Measurements from ENCODE around the gene ATP2B2.

ATP2B2 gene

DNA sequence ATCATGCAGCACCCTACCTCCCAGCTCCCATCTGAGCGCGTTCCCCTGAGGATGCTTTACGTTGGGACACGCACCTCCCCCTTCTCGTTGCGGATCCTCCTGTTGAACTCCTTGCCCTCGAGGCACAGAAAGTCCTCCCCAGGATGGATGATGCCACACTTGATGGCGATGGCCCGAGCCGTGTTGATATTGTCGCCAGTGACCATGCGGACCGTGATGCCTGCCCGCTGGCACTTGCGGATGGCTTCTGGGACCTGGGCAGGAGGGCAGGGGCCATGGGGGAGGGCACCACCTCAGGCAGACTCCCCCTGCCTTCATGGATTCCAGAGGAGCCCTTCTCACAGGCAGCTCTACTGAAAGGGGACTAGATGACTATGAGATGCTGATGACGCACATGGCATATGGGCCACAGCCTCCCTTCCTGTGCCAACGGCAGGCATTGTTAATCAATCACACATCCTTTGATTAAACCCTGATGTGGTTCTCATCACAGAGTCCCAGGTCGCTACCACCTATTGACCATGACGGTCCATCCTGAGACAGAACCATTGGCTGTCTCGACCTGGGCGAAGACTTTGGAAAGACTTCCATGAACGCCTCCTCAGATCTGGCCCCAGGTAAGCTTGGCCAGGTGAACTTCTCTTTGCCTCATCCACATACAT is 154.9 kb downstream of the ATP2B2 start:
- no peak for DNase-seq

DNA sequence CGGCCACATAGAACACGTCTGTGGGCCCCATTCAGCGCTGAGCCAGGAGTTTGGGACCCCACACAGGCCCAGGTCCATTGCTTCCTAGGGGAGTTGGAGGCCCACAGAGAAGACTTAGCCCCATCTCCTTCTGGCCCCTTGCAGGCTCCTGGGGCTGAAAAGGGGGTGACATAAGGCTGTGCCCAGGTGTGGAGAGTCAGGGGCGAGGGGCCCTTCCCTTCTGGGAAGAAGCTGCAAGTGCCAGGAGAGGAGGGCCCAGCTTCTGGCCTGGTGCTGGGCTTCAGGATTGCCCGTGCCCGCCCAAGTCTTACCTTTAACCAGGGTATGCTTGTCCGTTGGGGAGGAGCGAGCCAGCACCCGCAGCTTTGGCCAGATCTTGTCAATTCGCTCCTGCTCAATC is 155.6 kb downstream of the ATP2B2 start:
- DNase-seq: no peak

DNA sequence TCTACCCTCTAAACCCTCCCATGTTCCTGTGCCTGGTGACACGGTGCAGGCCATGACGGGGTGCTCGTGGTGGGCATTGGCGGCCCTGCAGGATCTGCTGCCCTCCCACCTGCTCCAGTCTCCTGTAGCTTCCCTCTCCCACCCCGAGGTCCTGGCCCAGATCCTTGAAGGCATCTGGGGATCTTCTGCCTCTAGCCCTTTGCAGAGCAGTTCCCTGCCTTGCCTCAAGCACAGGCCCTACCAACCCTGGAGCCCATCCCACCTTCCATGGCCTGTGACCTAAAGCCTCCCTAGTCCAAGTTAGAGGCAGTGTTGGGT is 157.0 kb downstream of the ATP2B2 start:
- DNase-seq: no peak

DNA sequence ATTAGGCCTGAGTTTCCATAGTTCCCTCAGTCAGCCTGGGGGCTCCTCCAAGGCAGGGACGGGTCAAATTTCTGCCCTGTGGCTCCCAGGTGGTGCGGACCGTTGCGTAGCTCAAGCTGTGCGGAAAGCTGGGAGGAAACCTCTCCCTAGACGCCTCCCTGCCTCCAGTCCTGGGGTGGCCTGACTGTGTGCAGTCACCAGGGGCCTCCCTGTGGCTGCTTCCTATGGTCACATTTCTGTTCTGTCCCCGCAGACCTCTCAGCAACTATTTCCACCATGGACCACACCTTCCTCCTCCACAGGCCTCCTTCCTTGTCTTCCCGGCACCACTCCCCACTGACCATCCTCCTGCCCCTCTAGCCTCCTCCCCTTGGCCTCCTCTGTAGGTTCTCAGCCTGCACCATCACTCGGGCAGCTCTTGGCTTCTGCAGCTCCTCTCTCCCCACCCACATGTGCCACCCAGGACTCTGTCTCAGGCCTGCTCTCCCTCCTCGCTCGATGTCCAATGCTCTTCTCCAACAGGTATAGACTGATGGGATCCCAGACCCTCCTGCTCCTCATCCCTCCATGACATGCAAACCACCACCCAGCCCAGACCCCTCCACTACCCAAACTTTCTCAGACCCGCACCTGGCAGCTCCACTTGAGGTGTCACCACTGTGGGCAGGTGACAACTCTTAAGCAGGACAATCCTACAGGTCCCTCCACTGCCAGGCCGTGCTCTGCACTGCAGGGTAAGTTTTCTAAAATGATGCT is 157.6 kb downstream of the ATP2B2 start:
- no peak for DNase-seq

DNA sequence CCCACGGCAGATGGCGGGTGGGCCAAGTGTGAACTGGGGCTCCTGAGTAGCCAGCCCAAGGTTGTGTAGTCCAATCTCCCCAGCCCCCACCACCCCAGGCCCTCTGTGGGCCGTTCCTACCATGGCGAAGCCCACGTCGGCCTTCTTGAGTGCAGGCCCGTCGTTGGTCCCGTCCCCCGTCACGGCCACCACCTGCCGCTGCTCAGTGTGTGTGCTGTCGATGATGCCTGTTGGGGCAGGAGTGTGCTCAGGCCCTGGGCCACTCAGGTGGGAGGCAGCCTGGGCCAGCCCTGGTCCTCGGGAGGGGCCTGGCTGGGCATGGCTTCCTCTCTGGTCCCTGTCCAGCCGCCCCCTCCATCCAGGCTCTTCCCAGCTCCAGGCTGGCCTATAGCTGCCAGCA is 159.5 kb downstream of the ATP2B2 start:
- no peak for DNase-seq

DNA sequence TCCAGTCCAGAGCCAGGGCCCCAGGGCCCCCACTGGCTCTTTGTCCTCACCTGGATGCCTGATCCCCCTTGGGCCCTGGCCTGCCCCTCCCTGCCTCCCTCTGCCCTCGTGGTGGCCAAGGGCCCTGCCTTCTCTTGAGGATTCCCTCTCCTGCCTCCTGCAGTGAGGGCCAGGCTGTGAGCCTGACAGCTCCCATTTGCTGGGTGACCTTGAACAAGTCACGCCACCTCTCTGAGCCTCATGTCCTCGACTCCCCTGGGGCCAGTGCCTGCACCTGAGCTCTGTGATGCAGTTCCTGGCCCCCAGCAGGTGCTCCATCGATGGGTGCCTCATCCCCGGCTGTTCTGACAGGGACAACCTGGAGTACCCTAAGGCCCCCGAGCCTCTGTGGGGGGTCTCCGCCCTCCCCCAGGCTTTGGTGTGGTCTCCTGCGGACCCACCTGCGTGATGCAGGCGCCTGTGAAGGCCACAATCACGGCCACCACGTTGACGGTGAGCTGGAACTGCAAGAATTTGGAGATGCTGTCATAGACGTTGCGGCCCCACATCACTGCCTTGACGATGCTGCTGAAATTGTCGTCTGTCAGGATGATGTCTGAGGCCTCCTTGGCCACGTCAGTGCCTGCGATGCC is 160.3 kb downstream of the ATP2B2 start:
- DNase-seq: no peak

DNA sequence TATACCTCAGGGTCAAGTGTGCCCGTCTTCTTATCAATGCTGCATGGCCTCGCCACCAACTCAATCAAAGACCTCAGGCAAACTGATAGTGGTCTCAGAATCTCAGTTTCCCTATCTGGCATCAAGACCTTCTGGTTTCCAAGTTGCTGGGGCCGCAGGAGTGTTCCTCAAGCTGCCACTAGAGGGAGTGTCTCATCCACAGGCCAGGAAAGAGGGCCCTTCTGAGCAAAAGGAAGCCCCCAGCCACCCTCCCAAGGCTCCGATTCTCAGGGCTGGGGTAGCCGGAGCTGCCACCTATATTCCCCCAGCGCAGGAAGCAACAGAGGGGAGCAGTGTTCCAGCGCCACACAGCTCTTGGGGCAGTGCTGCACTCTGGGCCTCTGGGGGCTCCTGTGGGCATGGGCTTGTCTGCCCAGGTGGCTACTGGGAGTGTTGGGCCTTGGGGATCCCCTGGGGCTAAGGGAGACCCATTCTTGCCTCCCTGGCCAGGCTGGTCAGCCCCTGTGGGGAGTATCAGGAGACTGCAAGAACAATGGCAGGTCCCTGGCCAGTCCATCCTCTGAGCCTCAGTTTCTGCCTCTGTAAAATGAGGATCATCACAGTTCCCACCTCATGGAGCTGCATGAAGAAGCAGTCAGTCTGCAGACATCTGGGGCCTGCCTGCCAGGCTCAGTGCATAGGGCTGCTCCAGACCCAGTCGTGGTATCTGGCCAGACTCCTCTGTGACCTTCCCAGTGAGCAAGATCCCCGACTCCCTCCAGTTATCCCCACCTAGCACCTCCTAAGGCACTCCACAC is 161.0 kb downstream of the ATP2B2 start:
- DNase-seq: peak in 23 of 56 donors; percentile 7 to 59 (median 21)

DNA sequence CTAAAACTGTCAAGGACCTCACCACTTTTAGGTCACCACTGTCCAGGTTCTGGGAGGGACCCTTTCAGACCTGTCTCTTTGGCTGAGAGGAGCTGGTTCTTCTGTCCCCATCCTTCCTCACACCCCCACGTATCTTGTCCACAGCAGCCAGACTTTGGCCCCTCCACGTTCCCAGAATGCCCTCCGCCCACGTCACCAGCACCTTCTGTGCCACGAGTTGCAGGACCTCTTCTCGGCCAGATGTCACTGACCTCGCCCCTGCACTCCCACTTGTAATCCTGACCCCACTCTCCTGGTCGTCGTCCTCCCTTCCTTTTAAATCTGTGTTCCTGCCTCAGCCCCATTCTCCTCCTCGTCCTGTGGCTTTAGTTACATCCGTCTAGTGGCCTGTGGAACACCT is 161.9 kb downstream of the ATP2B2 start:
- DNase-seq: no peak

DNA sequence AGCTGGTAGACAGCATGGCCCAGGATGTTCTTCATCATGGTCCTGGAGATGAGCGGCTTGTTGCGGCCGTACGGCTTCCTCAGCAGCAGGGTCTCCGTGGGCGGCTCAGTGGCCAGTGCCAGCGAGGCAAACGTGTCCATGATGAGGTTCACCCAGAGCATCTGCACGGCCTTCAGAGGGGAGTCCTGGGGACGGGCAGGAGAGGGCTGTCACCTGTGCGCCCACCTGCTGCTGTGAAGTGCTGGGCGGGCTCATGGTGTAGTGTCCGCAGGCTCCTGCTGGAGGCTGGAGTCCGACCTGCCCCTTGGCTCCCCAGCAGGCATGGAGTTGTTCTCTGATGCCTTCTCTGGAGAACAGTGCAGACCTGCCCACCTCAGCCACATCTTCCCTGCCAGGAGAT is 162.6 kb downstream of the ATP2B2 start:
- no peak for DNase-seq

DNA sequence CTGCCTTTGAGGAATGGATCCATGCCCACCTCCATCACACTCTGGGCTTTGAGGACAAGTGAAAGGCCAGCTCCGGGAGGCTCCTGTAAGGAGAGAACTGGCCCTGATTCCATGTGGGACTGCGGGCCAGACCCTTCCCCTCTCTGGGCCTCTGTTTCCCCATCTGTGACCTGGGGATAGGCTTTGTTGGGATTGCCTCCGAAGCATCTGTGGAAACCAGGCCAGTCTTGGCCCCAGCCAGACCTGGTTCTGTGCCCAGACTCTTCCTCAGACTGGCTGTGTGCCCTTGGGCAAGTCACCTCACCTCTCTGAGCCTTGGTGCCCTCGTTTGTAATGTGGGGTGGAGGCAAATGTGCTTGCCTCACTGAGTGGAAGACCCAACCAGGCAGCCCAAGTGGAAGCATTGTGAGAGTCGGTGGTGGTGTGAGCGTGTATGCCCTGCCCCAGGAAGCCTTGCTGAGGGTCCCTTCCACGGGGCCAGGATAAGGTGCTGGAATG is 163.4 kb downstream of the ATP2B2 start:
- DNase-seq: no peak

DNA sequence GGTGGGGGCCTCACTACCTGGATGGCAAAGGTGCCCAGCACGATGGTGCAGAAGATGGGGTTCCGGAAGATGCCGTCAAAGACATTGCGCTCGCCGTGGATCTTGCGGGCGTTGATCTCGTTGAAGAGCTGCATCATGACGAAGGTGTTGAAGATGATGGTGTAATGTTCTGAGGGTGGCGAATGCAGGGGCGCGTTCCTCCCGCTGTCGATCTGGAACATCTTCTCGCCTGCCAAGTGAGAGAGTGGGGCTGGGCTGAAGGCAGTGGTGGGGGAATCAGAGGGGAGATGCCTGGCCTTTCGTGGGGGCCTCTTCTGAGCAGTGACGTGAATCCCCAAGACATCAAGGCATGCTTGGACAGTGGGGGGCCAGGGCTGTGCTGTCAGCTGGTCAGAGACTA is 164.9 kb downstream of the ATP2B2 start:
- no peak for DNase-seq

DNA sequence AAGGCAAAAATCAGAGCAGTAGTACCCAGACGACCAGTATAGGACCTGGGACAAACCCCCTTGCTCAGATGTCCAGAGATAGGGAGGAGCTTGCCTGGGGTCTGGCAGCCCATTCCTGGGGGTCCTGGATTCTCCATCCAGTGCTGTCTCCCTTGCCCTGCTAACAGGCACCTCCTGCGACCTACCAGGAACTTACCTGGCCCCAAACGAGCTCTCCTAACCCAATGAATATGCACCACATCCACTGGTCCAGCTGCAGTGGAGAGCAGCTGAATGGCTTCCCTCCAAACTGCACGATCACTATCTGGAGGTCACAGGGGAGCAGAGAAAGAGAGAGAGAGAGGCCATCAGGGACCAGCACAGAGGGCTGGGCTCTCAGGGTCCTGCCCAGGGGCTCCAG is 165.3 kb downstream of the ATP2B2 start:
- no peak for DNase-seq

DNA sequence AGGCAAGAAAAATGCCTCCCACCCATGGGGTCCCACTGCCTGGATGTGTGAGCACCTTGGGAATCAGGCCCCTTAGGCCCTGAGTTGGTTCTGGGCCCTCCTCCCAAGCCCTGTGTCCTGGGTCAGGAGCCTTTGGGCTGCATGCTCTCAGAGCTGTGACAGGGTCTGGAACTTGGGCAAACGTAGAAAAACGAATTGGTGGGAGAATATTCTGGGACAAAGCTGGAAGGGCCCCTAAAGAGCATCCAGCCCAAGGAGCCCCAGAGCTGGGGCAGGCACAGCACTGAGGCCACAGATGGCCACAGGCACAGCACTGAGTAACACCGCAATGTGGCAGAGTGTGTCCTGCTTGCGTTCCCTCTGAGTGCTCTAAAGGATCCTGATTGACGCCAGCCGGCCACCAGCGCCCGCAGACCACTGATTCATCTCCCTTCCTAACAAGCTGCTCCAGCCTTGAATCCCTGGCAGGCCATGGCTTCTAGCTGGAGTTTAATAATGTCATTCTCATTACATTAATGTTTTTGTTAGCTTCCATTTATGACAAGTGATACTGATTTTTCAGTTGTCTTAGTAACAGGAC is 165.9 kb downstream of the ATP2B2 start:
- DNase-seq: no peak

DNA sequence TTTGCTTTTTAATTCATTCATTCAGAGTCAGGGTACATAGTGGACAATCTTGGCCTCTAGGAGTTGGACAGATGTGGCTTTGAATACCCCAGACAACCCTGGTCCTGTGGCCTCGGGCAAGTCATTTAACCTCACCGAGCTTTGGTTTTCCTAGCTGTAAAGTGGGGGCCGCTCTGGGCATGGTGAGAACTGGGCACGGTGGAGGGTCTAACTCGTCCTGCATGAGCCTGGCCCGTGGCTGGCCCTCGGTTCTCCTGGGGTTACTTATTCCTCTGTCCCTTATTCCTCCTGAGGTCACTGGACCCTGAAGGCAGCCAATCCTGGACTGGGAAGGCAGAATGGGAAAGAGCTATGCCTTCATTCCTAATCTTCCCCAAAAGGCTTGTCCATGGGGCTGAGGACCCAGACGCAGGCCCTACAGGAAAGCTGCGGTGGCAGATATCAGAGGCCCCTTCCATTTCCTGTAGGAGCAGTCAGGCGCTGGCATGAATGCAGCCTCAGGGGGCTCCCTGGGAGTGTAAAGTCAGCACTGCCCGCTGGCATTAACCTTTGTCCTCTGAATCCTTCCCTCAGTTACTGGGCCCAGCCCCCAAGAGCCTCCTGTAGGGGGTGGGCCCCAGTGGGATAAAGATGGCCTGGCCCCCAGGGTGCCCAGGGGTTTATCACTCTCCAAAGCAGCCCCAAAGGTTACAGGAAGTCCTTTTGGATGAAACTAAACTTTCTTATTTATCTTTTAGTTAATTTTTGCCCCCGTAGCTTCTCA is 166.6 kb downstream of the ATP2B2 start:
- DNase-seq: no peak

DNA sequence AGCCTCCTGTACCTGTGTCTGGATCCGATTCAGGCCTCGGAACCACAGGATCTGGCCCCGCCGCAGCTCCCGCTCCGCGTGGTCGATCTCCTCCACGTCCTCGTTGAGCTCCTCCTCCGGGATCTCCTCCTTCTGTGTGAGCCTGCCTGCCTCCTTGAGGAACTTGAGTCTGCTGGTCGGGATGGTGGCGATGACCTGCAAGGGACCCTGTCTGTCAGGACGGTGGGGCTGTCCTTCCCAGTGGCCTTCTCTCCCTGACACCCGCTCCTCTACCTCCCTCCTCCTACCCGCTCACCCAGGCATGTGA is 167.3 kb downstream of the ATP2B2 start:
- DNase-seq: no peak

DNA sequence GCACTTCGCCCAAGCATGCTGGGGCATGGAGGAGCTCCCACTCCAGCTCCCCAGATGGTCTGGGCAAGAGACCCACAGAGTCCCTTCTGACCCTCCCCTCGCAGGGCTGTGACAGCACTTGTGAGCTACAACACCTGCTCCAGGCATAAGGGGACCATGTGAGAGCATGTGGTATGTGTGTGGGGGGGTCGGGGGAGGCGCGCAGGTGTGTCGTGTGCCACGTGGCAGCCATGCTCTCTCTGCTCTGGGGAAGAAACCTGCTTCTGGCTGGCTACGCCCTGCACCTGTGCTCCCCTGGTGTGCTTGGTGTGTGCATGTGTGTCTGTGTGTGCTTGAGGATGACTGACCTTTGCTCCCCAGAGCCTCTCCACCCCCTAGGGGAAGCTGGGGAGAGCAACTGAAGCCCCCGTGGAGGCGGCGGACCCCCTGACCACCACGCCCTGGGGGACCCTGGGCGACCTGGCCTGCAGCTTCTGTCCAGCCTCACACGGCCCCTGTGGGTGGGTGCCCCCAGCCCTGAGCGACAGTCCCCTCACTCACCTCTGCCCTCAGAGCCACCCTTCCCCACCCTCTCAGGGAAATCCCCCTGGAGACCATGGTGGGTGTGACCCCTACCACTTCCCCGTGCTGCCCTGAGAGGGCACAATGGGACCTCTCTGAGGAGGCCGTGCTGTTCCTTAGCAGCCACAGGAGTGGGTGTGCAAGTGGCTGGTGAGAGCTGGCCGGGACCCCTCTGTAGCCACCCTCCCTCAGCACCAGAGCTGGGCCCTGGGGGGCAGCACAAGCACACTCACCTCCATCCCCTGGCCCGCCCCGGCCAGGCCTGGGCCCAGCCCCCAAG is 167.8 kb downstream of the ATP2B2 start:
- no peak for DNase-seq

DNA sequence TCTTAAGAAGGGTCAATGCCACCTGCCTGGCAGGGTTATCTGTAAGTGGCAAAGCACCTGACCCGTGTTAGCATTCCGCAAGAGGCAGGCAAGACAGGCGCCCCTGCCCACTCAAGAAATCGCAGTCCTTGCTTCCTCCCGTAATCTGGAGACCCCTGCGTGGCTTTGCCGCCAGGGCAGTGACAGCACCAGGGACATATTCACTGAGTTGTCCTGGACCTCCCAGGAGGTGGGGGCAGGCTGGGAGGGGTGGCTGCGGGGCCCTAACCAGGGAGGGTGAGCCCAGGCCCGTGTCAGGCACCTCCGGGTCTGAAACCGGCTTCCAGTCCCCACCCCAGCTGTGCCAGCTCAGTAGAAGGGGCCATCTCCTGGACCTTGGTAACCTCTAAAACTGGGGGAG is 168.6 kb downstream of the ATP2B2 start:
- DNase-seq: no peak

DNA sequence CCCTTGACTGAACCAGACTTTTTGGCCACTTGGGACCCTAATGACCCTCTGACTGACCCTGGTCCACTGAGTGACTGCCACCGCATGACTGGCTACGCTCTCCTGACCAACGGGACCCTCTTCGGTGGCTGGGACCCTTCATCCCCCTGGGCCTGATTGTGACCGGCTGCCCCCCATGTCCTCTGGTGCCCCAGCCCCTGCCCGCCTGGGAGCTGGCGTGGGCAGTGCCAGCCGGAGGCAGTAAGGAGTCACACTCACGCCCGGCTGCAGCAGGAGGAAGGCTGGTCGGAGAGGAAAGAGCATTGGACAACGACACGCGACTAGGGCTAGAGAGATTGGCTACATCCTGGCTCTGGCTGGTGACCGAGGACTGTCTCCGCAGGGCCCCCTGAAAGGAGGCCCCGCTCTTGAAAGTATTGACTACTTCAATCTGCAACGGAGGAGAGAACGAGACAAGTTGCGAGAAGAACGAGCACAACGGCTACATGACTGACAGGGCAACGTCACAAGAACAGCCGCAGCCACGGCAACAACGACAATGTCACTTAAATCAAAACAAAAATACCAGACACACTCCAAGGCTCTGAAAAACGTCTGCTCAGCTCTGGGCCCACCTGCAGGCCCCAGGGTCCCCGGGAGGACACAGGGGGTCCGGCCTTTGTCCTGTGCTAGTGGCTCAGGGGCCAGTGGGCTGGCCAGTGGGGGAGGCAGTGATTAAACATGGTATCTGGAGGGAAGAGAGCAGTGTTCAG is 169.3 kb downstream of the ATP2B2 start:
- no peak for DNase-seq

DNA sequence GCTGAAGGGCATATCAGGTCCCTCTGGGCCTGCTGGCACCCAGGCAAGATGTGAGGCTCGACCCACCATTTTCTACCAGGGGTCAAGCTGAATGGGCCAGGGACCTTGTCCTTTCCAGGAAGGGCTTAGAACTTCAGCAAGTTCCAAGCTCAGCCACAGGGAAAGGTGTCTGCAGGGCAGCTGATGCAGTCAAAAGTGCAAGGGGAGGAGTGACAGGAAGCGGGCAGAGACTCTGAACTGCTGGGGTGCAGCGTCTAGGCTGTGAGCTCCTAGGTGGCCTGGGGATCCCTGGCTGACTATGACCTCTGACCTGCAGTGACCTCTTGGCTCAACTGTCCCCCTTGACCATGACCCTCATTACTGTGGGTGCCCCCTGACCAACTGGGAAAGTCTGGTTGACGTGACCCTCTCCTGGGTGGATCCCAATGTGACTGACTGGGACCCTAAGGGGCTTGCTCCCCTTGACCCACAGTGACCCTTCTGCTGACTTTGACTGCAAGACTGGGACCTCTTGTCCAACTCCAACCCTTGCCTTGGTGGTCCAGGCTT is 170.1 kb downstream of the ATP2B2 start:
- DNase-seq: no peak
